SK-N-MC (cell line): Measurements from ENCODE around the gene ATP6V0A4.

ENCODE experiments used
- EZH2 ChIP-seq: fragments of 200-600 bp; sonication (generic); IDR thresholded peaks from one replicate; pipeline ENCODE4 v1.6.1; 2017; ENCODE audit warnings: antibody characterized with exemption
- POLR2AphosphoS5 ChIP-seq: IDR thresholded peaks from 2 replicates; pipeline ENCODE4 v1.6.1; 2012; ENCODE audit warnings: mild to moderate bottlenecking, low read depth, low read length, borderline replicate concordance

GRCh38 chr7:138720286-138720685 lies 77.7 kb downstream of the ATP6V0A4 start:
- TF ChIP-seq EZH2 (no peak), POLR2AphosphoS5 (no peak)
